ENCODE data around the gene RALA.
"Not testable (repeated sequence)": the region's sequence is repeated elsewhere in the genome, so short reads cannot be mapped to it uniquely, and the experiment has no call there.

Gene RALA

DNA sequence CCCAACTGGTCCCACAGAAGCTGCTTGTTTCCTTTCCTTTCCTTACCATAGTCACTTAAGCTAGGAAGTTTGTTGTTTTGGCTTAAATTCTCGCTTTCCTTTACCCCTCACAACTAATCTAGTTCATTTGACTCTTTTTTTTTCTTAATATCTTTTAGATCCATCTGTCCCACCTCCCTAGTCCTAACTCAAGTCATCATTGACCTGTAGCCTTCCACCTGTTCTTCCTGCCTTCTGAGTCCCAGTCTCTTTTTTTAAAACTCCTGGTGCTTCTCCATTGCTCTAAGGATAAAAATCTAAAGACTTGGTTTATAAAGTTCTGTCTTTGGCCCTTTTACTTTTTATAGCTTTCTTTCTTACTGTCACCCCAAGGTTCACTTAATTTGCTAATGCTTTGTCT is 47.6 kb downstream of the RALA start:
- no peak for DNase-seq (ENCODE audit: low spot score)
- TF ChIP-seq, protein P1, sequence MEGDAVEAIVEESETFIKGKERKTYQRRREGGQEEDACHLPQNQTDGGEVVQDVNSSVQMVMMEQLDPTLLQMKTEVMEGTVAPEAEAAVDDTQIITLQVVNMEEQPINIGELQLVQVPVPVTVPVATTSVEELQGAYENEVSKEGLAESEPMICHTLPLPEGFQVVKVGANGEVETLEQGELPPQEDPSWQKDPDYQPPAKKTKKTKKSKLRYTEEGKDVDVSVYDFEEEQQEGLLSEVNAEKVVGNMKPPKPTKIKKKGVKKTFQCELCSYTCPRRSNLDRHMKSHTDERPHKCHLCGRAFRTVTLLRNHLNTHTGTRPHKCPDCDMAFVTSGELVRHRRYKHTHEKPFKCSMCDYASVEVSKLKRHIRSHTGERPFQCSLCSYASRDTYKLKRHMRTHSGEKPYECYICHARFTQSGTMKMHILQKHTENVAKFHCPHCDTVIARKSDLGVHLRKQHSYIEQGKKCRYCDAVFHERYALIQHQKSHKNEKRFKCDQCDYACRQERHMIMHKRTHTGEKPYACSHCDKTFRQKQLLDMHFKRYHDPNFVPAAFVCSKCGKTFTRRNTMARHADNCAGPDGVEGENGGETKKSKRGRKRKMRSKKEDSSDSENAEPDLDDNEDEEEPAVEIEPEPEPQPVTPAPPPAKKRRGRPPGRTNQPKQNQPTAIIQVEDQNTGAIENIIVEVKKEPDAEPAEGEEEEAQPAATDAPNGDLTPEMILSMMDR (IDR thresholded peaks at IDR 0.05; ENCODE audit: extremely low read depth, missing control alignments), result no peak

DNA sequence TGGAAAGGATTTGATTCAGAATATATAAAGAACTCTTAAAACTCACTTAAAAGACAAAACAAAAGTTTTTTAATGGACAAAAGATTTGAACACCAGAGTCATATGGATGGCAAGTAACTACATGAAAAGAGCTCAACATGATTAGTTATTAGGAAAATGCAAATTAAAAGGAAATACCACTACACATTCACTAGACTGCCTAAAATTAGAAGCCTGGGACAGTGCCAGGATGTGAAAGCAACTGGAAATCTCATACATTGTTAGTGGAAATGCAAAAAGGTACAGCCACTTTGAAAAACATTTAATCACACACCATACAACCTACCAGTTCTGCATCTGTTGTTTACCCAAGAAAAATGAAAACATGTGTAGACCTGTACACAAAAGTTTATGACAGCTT is 48.8 kb downstream of the RALA start:
- TF ChIP-seq, protein P1 (IDR thresholded peaks at IDR 0.05; ENCODE audit: extremely low read depth, missing control alignments), result no peak
- DNase-seq (ENCODE audit: low spot score), result no peak

DNA sequence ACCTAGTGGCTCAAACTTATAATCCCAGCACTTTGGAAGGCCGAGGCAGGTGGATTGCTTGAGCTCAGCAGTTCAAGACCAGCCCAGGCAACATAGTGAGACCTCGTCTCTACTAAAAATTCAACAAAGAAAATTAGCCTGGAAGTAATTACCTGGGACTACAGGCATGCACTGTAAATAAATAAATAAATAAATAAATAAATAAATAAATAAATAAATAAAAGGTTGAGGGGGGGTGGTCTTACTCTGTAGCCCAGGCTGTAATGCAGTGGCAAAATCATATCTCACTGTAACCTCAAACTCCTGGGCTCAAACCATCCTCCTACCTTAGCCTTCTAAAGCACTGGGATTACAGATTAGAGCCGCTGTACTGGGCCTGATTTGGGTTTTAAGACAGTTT is 50.5 kb downstream of the RALA start:
- TF ChIP-seq, protein P1 (IDR thresholded peaks at IDR 0.05; ENCODE audit: extremely low read depth, missing control alignments), result no peak
- no peak for DNase-seq (ENCODE audit: low spot score)

DNA sequence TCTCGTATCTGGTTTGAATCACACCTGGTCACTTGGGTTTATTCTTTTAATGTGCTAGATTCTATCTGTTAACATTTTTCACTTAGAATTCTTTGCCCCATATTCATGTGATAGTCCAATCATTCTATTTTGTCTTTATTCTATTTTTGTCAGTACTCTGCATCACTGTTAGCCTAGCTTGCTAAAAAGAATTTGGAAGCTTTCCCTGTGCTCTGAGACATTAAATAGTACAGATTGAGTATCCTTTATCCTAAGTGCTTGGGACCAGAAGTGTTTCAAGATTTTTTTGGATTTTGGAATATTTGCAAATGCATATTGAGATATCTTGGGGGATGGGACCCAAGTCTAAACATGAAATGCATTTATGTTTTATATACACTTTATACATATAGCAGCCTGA is 51.0 kb downstream of the RALA start:
- DNase-seq (ENCODE audit: low spot score), result no peak
- TF ChIP-seq, protein P1 (IDR thresholded peaks at IDR 0.05; ENCODE audit: extremely low read depth, missing control alignments), result no peak

DNA sequence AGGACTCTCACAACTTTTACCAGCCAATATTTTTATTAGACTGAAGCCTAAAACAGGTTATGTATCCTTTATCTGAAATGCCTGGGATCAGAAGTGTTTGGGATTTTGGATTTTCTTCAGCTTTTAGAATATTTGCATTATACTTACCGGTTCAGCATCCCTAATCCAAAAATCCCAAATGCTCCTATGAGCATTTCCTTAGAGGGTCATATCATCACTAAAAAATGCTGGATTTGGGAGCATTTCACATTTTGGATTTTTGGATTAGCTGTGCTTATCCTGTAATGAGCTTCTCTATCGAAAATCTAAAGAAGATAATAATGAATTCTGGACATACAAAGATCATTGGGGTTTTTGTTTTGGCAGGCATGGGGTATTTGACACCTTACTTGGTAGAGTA is 53.0 kb downstream of the RALA start:
- TF ChIP-seq, protein P1 (IDR thresholded peaks at IDR 0.05; ENCODE audit: extremely low read depth, missing control alignments), result no peak
- no peak for DNase-seq (ENCODE audit: low spot score)

DNA sequence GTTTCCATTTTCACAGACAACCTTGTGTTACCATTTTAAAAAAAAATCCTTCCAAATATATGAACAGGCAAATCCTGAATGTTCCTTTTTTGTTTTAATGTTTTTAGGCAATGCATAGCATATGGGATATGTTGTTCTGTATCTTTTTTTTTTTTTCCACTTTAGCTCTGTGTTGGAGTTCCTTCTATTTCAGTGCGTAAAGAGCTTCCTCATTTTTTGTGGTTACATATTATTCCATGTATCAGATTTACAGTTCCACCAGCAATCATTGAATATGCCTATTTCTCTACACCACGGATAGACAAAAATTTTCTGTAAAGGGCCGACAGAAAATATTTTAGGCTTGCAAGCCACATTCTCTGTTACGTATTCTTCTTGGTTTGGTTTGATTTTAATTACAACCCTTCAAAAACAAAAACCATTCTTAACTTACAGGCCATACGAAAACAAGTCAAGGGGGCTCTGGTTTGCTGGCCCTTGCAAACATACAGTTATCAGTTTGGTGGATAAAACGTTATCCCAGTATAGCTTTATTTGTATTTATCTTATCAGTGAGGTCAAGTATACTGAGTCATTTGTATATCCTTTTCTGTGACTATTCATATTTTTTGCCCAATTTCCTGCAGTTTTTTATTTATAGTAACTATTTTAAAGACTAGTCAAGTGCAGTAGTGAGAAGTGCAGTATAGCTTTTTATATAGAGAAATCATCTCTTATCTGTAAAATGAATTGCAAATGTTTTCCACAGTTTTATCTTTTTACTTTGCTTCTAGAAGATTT is 55.7 kb downstream of the RALA start:
- no peak for DNase-seq (ENCODE audit: low spot score)
- TF ChIP-seq, protein P1 (IDR thresholded peaks at IDR 0.05; ENCODE audit: extremely low read depth, missing control alignments), result no peak

DNA sequence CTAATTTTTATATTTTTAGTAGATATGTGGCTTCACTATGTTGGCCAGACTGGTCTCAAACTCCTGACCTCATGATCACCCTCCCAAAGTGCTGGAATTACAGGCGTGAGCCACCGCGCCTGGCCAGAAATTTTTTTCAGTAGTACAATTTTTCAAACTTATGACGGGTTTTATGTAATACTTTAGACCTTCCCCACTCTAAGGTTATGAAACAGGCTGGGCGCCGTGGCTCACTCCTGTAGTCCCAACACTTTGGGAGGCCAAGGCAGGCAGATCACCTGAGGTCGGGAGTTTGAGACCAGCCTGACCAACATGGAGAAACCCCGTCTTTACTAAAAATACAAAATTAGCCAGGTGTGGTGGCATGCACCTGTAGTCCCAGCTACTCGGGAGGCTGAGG is 56.5 kb downstream of the RALA start:
- DNase-seq (ENCODE audit: low spot score), result not testable (repeated sequence)

DNA sequence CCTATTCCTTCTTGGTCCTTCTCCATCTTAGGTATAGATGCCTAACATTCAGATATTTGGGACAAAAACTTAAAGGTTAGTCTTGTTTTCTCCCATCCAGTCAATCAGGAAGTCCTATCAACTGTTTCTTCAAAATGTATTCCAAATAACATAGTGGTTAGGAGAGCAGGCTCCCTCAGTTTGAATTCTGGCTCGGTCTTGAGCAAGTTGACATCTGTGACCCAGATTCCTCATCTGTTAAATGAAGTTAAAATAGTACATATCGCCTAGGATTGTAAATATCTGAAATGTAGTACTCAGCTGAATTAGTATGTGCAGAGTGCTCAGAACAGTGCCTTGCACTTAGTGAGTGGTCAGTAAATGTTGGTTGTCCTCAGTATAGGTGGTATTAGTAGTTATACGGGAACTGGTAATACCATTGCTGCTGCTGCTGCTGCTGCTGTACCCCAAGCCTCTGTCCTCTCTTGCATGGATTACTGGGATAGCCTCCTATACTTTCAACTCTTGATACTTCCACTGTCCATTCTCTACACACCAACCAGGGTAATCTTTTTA is 58.6 kb downstream of the RALA start:
- DNase-seq (ENCODE audit: low spot score), result no peak
- TF ChIP-seq, protein P1 (IDR thresholded peaks at IDR 0.05; ENCODE audit: extremely low read depth, missing control alignments), result no peak
